ENCODE results near the gene FGF22.
"Not testable (repeated sequence)": the region's sequence is repeated elsewhere in the genome, so short reads cannot be mapped to it uniquely, and the experiment has no call there.

Gene FGF22

GRCh38 chr19:621819-622218 is 17.9 kb upstream of the FGF22 start:
- ChIA-PET CTCF (no interaction called here), POLR2A (no interaction called here)
- DNase-seq (ENCODE audit: extremely low spot score): no peak
- no peak for TF ChIP-seq CTCF (IDR thresholded peaks at IDR 0.05; ENCODE audit: control extremely low read depth, extremely low read depth, low read depth, missing control alignments)

DNA sequence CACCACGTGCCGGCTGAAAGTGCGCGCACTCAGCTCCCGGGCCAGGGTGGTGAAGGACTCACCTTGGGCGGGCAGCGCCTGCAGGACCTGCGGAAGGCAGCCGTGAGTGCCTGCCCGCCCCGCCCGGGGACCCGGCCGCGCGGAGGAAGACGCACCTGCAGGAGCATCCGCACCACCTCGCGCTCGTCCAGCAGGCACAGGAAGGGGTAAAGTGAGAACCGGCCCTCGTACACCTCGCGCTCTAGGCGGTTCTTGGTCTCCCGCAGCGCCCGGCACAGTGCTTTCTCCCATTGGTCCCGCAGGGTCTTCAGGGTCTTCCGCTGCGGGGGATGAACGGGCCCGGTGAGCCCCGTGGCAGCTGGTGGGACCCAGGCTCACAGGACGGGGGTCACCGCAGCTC is 17.0 kb upstream of the FGF22 start:
- no peak for TF ChIP-seq CTCF (IDR thresholded peaks at IDR 0.05; ENCODE audit: control extremely low read depth, extremely low read depth, low read depth, missing control alignments)
- CTCF ChIA-PET: no interaction called here
- POLR2A ChIA-PET: no interaction called here
- DNase-seq (ENCODE audit: extremely low spot score): no peak

GRCh38 chr19:623175-623916 is 16.3 kb upstream of the FGF22 start:
- ChIA-PET POLR2A (no interaction called here), CTCF (no interaction called here)
- no peak for TF ChIP-seq CTCF (IDR thresholded peaks at IDR 0.05; ENCODE audit: control extremely low read depth, extremely low read depth, low read depth, missing control alignments)
- DNase-seq (ENCODE audit: extremely low spot score): no peak

DNA sequence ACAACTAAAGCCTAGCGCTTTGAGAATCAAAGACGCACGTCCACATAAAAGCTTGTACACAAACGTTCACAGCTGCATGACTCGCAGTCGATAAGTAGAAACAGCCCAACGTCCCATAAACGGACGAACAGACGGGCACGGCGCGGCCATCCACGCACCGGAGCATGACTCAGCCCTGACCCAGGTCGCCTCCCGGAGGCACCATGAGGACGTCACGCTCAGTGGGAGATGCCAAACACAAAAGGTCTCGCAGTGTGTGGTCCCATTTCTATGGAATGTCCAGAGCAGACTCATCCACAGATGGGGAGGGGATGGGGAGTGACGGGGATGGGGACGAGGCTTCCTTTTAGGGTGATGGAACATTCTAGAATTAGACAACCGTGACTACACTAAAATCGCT is 15.7 kb upstream of the FGF22 start:
- DNase-seq (ENCODE audit: extremely low spot score): no peak
- CTCF ChIA-PET: no interaction called here
- POLR2A ChIA-PET: no interaction called here
- no peak for TF ChIP-seq CTCF (IDR thresholded peaks at IDR 0.05; ENCODE audit: control extremely low read depth, extremely low read depth, low read depth, missing control alignments)

DNA sequence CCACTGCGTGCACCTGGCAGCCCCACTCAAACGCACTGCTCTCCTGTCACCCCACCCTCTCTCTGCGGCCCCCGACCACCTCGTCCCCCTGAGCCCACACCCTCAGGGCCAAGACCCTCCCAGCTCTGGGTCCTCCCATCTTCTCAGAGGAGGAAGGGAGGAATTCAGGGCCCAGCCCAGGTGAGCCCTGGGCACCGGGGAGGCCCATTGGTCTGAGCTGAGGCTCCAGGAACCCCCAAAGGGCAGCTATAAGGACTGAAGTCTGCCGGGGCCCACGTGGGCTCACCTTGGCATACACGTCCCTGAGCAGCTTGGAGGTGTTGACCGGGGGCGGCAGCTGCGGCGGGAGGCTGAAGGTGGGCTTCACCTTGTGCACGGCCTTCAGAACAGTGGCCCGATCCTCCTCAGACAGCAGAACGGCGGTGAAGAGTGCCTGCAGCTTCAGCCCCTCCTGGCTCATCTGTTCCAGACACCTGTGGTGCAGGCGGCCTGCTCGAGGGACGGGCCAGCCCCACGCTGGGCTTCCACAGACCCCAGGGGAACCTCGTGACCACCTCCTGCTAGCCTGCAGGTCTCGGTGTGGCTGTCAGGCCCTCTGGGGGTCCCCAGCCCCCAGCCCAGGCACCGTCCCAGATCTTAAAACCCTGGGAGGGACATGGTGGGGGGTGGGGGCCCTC is 15.1 kb upstream of the FGF22 start:
- POLR2A ChIA-PET: no interaction called here
- no peak for TF ChIP-seq CTCF (IDR thresholded peaks at IDR 0.05; ENCODE audit: control extremely low read depth, extremely low read depth, low read depth, missing control alignments)
- CTCF ChIA-PET: no interaction called here
- no peak for DNase-seq (ENCODE audit: extremely low spot score)

DNA sequence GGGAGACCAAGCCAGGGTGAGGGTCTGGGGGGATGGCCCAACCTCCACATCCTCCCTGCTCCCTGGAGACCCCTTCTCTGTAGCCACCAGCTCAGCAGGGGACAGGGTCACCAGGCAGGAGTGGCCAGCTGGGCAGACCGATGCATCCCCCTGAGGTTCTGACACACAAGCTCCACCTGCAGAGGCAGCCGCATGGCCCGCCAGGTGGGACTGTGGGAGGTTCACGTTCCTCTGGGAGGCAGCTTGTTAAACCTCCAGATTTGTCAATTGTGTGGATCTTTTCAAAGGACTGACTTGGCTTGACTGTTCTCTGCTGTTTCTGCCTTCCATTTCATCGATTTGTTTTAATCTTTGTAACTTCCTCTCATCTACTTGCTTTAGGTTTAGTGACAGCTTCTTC is 14.4 kb upstream of the FGF22 start:
- ChIA-PET CTCF (no interaction called here), POLR2A (no interaction called here)
- DNase-seq (ENCODE audit: extremely low spot score): no peak
- TF ChIP-seq CTCF (IDR thresholded peaks at IDR 0.05; ENCODE audit: control extremely low read depth, extremely low read depth, low read depth, missing control alignments): no peak

DNA sequence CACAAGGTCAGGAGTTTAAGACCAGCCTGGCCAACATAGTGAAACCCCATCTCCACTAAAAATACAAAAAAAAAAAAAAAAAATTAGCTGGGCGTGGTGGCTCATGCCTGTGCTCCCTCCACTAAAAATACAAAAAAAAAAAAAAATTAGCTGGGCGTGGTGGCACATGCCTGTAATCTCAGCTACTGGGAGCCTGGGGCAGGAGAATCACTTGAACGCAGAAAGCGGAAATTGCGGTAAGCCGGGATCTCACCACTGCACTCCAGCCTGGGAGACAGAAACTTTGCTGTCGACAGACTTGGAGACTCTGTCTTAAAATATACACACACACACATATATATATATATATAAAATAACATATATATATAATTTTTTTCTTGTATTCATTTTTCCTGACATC is 13.1 kb upstream of the FGF22 start:
- POLR2A ChIA-PET: interaction anchor here (0.7 kb wide), 2 partner anchors 96 to 400 kb away, joined by 3 read pairs; partner anchors contain the start of gene CNN2
- DNase-seq (ENCODE audit: extremely low spot score); CTCF ChIA-PET: not testable (repeated sequence)

All from GM10248 (cell line).